NB4 (cell line): ENCODE data around the gene SMIM22.

ENCODE experiments used
- DNase-seq: peaks from one replicate; pipeline ENCODE4 v3.0.0; 2010; ENCODE audit warnings: low read depth
- H3K4me3 ChIP-seq: one replicate; pipeline ENCODE4 v1.5.1; 2011; ENCODE audit warnings: mild to moderate bottlenecking, low read depth, low read length, moderate library complexity
- MAX ChIP-seq: IDR thresholded peaks from 2 replicates; pipeline ENCODE4 v1.6.1; 2011; ENCODE audit warnings: low read depth, low read length
- MYC ChIP-seq: IDR thresholded peaks from 2 replicates; pipeline ENCODE4 v1.6.1; 2011; ENCODE audit warnings: low read depth, low read length
- POLR2A ChIP-seq: IDR thresholded peaks from 2 replicates; pipeline ENCODE4 v1.6.1; 2011; ENCODE audit warnings: mild to moderate bottlenecking; ENCODE audit not compliant: insufficient read length; ENCODE audit errors: extremely low read depth
- TF ChIP-seq, protein P1 (sequence below): IDR thresholded peaks from one replicate; pipeline ENCODE4 v1.5.1; 2012; ENCODE audit warnings: low read depth, low read length

Gene SMIM22

GRCh38 chr16:4800290-4801041 lies 5.3 kb downstream of the SMIM22 start:
- peak overlapping the region; percentile 73 for H3K4me3 ChIP-seq
- DNase-seq = peak; percentile 99
- TF ChIP-seq, protein P1, sequence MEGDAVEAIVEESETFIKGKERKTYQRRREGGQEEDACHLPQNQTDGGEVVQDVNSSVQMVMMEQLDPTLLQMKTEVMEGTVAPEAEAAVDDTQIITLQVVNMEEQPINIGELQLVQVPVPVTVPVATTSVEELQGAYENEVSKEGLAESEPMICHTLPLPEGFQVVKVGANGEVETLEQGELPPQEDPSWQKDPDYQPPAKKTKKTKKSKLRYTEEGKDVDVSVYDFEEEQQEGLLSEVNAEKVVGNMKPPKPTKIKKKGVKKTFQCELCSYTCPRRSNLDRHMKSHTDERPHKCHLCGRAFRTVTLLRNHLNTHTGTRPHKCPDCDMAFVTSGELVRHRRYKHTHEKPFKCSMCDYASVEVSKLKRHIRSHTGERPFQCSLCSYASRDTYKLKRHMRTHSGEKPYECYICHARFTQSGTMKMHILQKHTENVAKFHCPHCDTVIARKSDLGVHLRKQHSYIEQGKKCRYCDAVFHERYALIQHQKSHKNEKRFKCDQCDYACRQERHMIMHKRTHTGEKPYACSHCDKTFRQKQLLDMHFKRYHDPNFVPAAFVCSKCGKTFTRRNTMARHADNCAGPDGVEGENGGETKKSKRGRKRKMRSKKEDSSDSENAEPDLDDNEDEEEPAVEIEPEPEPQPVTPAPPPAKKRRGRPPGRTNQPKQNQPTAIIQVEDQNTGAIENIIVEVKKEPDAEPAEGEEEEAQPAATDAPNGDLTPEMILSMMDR = no peak
- TF ChIP-seq POLR2A (peak; percentile 37), MYC (peak; percentile 85; the same call in 1 of the 2 replicates), MAX (peak; percentile 71)

- TF ChIP-seq MAX = no peak
- TF ChIP-seq POLR2A = no peak
- TF ChIP-seq, protein P1 = no peak
- TF ChIP-seq MYC = no peak
- peak; percentile 38 for DNase-seq
- H3K4me3 ChIP-seq = peak overlapping the region; percentile 73
Observed at GRCh38 chr16:4801051-4801961, 6.1 kb downstream of the SMIM22 start.

GRCh38 chr16:4801962-4802658 lies 6.9 kb downstream of the SMIM22 start, which contains the start of gene ROGDI:
TSS of gene ROGDI (minus strand) at chr16:4802633. CDS start at chr16:4802571, 62 bp downstream.
- peak; percentile 83 for DNase-seq
- no peak; the same call in 1 of the 2 replicates for TF ChIP-seq MAX
- TF ChIP-seq MYC = peak; percentile 45; the same call in 1 of the 2 replicates
- TF ChIP-seq POLR2A = peak; percentile 19
- TF ChIP-seq, protein P1 = no peak
- H3K4me3 ChIP-seq = peak within 1 kb of the TSS; percentile 73

DNA sequence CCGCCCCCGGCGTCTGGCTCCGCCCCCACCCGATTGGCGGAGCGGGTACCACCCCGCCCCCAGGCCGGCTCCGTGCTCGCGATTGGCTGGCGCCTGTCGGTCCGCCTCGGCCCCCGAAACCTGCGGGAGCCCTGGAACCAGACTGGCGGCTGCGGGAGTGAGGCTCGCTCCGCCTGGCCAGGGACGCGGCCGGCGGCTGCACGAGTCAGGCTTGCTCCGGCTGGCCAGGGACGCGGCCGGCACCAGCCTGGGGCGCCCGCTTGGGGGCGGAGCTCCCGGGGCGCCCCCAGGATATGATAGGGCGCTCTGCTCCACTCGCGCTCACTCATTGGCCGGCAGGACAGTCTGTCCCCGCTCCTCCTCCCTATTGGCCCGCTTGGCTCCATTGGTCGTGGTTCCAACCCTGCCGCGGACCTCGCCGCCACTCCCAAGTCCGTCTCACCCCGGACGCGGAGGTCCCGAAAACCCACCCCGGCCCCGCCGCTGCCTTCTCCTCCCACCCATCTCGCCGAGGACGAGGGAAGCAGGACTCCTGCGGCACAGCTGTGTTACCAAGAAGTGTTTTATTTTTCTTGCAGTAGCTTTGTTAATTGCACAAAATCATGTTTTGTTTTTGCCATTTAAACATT lies 7.6 kb downstream of the SMIM22 start:
- TF ChIP-seq, protein P1 = no peak
- no peak for TF ChIP-seq MYC
- no peak for TF ChIP-seq POLR2A
- no peak for TF ChIP-seq MAX
- DNase-seq = peak; percentile 92
- H3K4me3 ChIP-seq = peak overlapping the region; percentile 73

DNA sequence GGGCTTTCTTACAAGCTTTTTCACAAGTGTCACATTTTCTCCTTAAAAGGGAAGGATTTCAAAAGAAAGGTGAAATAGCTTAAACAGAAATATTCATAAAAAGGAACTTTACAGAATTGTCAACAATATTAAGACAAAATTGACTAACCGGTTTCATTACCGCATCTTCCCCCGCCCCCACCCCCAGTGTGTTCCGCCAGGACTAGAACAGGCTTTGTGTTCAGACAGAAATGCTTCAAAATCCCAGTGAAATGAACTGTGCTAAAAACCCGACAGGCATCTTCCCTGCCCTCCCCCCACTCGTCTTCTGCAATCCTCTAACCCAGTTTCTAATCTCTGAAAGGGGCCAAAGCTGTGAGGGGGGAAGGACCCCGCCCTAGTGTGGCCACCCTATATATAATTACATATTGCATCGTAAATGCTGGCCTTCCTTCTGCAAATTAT lies 8.3 kb downstream of the SMIM22 start:
- no peak for TF ChIP-seq MYC
- TF ChIP-seq, protein P1 = no peak
- no peak for TF ChIP-seq MAX
- no peak for TF ChIP-seq POLR2A
- peak overlapping the region; percentile 60 for H3K4me3 ChIP-seq
- peak; percentile 43 for DNase-seq
